Keratinocyte (primary cell): ENCODE results near the gene C4BPA. TPM values are rescaled to one million over a fixed set of nuclear protein-coding genes. Genes with fewer than 3 reads are reported as not detected.

Source experiments
- DNase-seq: peaks from one replicate; pipeline ENCODE4 v3.0.0-alpha.2; 2011; ENCODE audit warnings: low read depth, missing footprints, low spot score
- FAIRE-seq: peaks from 2 replicates; lab custom pipeline; 2011; peaks lifted over from hg19 to GRCh38; lab: Jason Lieb, UNC
- H2AFZ ChIP-seq: 2 replicates; pipeline ENCODE4 v1.6.0; 2012; ENCODE audit warnings: low read length, control low read depth, inconsistent platforms; ENCODE audit not compliant: control insufficient read depth
- H3K27ac ChIP-seq: 2 replicates; pipeline ENCODE4 v1.5.1; 2011; ENCODE audit warnings: low read length; ENCODE audit not compliant: control insufficient read depth, insufficient read depth
- H3K27me3 ChIP-seq: 3 replicates; pipeline ENCODE4 v1.6.0; 2011; ENCODE audit warnings: low read length; ENCODE audit not compliant: control insufficient read depth, insufficient read depth; ENCODE audit errors: extremely low read depth
- H3K36me3 ChIP-seq, 2 experiments: 2 replicates in 1 of 2; 3 replicates in 1 of 2; pipeline ENCODE4 v1.5.1; 2011; ENCODE audit warnings: low read length in 2 of 2, mild to moderate bottlenecking in 1 of 2; ENCODE audit not compliant: control insufficient read depth in 2 of 2, insufficient read depth in 2 of 2; ENCODE audit errors: extremely low read depth in 1 of 2
- H3K4me1 ChIP-seq: 3 replicates; pipeline ENCODE4 v1.5.1; 2011; ENCODE audit warnings: low read length; ENCODE audit not compliant: control insufficient read depth, insufficient read depth; ENCODE audit errors: extremely low read depth
- H3K4me2 ChIP-seq: 3 replicates; pipeline ENCODE4 v1.6.0; 2011; ENCODE audit warnings: low read depth, low read length; ENCODE audit not compliant: control insufficient read depth, insufficient read depth; ENCODE audit errors: extremely low read depth
- H3K4me3 ChIP-seq, 3 experiments: fragments of 200-600 bp in 1 of 3; sonication (generic) in 1 of 3; 2 replicates in 2 of 3; 3 replicates in 1 of 3; pipeline ENCODE4 v1.5.1; 2011 to 2016; ENCODE audit warnings: low read length in 3 of 3, mild to moderate bottlenecking in 3 of 3, control low read depth in 2 of 3, inconsistent platforms in 1 of 3, low read depth in 1 of 3, mixed read lengths in 1 of 3, mixed run types in 1 of 3, moderate library complexity in 1 of 3; ENCODE audit not compliant: control insufficient read depth in 2 of 3, insufficient read depth in 2 of 3; ENCODE audit errors: extremely low read depth in 1 of 3
- H3K79me2 ChIP-seq: 2 replicates; pipeline ENCODE4 v1.6.0; 2012; ENCODE audit warnings: low read length; ENCODE audit not compliant: control insufficient read depth, insufficient read depth
- H3K9ac ChIP-seq: 3 replicates; pipeline ENCODE4 v1.6.0; 2011; ENCODE audit warnings: low read length; ENCODE audit not compliant: control insufficient read depth, insufficient read depth; ENCODE audit errors: extremely low read depth
- H3K9me1 ChIP-seq: 3 replicates; pipeline ENCODE4 v1.6.0; 2011; ENCODE audit warnings: low read length; ENCODE audit not compliant: control insufficient read depth, insufficient read depth; ENCODE audit errors: extremely low read depth
- H3K9me3 ChIP-seq: 2 replicates; pipeline ENCODE4 v1.5.1; 2012; ENCODE audit warnings: low read depth, low read length; ENCODE audit not compliant: control insufficient read depth
- H4K20me1 ChIP-seq: 3 replicates; pipeline ENCODE4 v1.6.0; 2011; ENCODE audit warnings: low read length; ENCODE audit not compliant: control insufficient read depth, insufficient read depth; ENCODE audit errors: extremely low read depth
- EZH2 ChIP-seq: IDR thresholded peaks from one replicate; pipeline ENCODE4 v1.6.1; 2012; ENCODE audit warnings: inconsistent platforms, mild to moderate bottlenecking, low read length, moderate library complexity
- dilution Hi-C: fragments of 300-500 bp; cut with MboI; formaldehyde crosslinking; loops from one replicate; pipeline ENCODE4 v1.7.0; 2020; ENCODE audit warnings: low sequenced_read_pairs; ENCODE audit not compliant: extremely low pct_ligation_motif_present
- polyA plus RNA-seq, 5 experiments: library from polyadenylated mRNA; depleted of rRNA in 3 of 5; stranded (reverse) in 3 of 5; stranded (forward) in 1 of 5; unstranded in 1 of 5; fragments of >200 nt; gene quantifications; 1 replicate in 1 of 5; 2 replicates in 3 of 5; 3 replicates in 1 of 5; pipeline versions ENCODE4 v1.2.1 to v1.2.3, GENCODE V29; 2011 to 2012; ENCODE audit warnings: missing spikeins in 2 of 5, low read depth in 1 of 5, low replicate concordance in 1 of 5
- TF ChIP-seq, protein P1 (sequence below), 3 experiments: IDR thresholded peaks in 1 of 3; conservative IDR thresholded peaks in 1 of 3; optimal IDR thresholded peaks in 1 of 3; 2 replicates in 2 of 3; 3 replicates in 1 of 3; pipeline versions ENCODE3 to v1.5.1; 2011; ENCODE audit warnings: low read length in 3 of 3, mild to moderate bottlenecking in 3 of 3, moderate library complexity in 2 of 3, control low read depth in 1 of 3, inconsistent platforms in 1 of 3; ENCODE audit not compliant: insufficient read depth in 2 of 3; ENCODE audit errors: extremely low read depth in 1 of 3

C4BPA gene
- polyA plus RNA-seq, 1 donor (not counting 4 experiments of a cell fraction or from before 2014, with no cell fraction given), result not detected

GRCh38 chr1:207064561-207064960 lies 39.5 kb upstream of the C4BPA start:
- Histone ChIP-seq H3K4me3 (no peak overlapping the region), H3K79me2 (no peaks in the 10 kb centered on the region), H3K27me3 (no peaks in the 10 kb centered on the region), H3K4me1 (no peaks in the 10 kb centered on the region), H4K20me1 (no peaks in the 10 kb centered on the region), H3K36me3 (peaks cover 26 to 42% of the 10 kb centered on the region in 2 experiments), H3K9me1 (no peaks in the 10 kb centered on the region), H2AFZ (no peak overlapping the region), H3K9me3 (no peaks in the 10 kb centered on the region), H3K9ac (no peak overlapping the region), H3K4me2 (no peak overlapping the region), H3K27ac (no peak overlapping the region)
- TF ChIP-seq, protein P1, sequence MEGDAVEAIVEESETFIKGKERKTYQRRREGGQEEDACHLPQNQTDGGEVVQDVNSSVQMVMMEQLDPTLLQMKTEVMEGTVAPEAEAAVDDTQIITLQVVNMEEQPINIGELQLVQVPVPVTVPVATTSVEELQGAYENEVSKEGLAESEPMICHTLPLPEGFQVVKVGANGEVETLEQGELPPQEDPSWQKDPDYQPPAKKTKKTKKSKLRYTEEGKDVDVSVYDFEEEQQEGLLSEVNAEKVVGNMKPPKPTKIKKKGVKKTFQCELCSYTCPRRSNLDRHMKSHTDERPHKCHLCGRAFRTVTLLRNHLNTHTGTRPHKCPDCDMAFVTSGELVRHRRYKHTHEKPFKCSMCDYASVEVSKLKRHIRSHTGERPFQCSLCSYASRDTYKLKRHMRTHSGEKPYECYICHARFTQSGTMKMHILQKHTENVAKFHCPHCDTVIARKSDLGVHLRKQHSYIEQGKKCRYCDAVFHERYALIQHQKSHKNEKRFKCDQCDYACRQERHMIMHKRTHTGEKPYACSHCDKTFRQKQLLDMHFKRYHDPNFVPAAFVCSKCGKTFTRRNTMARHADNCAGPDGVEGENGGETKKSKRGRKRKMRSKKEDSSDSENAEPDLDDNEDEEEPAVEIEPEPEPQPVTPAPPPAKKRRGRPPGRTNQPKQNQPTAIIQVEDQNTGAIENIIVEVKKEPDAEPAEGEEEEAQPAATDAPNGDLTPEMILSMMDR (optimal IDR thresholded peaks at IDR 0.05 in 1 of 3, IDR thresholded peaks at IDR 0.05 in 1 of 3, conservative IDR thresholded peaks at IDR 0.05 in 1 of 3; ENCODE audit: extremely low read depth in 1 of 3, insufficient read depth in 2 of 3, low read length in 3 of 3), result no peak
- TF ChIP-seq EZH2, result no peak
- FAIRE-seq, result no peak
- dilution Hi-C loops, result no loop called here
- DNase-seq, result no peak

DNA sequence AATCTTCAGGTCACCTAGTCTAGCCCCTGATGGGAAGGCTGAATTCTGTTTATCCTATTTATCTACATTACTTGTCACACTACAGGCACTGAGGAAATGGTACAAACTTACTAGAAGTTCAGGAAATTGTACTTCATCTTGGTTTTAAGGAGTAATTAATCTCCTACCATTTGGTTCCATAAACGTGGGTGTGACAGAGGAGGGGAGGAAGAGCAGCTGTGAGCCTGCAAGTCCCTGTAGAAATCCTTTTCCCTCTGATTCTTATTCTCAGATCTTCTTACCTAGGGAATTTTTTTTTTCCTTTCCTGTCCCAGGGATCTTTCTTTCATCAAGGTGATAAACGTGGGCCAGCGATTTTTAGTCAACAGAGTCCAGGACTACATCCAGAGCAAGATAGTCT lies 36.8 kb upstream of the C4BPA start:
- no peaks in the 10 kb centered on the region for H3K9me3 ChIP-seq
- H2AFZ ChIP-seq, result no peak overlapping the region
- no peak overlapping the region for H3K27ac ChIP-seq
- no peak for TF ChIP-seq EZH2
- TF ChIP-seq, protein P1 (optimal IDR thresholded peaks at IDR 0.05 in 1 of 3, IDR thresholded peaks at IDR 0.05 in 1 of 3, conservative IDR thresholded peaks at IDR 0.05 in 1 of 3; ENCODE audit: extremely low read depth in 1 of 3, insufficient read depth in 2 of 3, low read length in 3 of 3), result no peak
- FAIRE-seq, result no peak
- no peaks in the 10 kb centered on the region for H4K20me1 ChIP-seq
- dilution Hi-C loops, result no loop called here
- H3K4me1 ChIP-seq, result no peaks in the 10 kb centered on the region
- no peak overlapping the region for H3K4me2 ChIP-seq
- no peak overlapping the region for H3K4me3 ChIP-seq
- no peaks in the 10 kb centered on the region for H3K27me3 ChIP-seq
- no peak overlapping the region for H3K9ac ChIP-seq
- H3K9me1 ChIP-seq, result no peaks in the 10 kb centered on the region
- no peaks in the 10 kb centered on the region for H3K79me2 ChIP-seq
- peaks cover 26 to 42% of the 10 kb centered on the region in 2 experiments for H3K36me3 ChIP-seq
- no peak for DNase-seq
